Activated T-cell treated with anti-CD3 and anti-CD28 coated beads, Interleukin-2, amount 50 U/mL, for 24 hours (primary cell): ENCODE data around the gene MAP4K2.

ENCODE experiments used
- DNase-seq: peaks from one replicate; pipeline ENCODE4 v3.0.0-alpha.2; 2020
- H3K27ac Mint-ChIP-seq: 2 replicates; pipeline ENCODE4 v1.8.0; 2020; ENCODE audit warnings: mild to moderate bottlenecking, mixed read lengths
- H3K27me3 Mint-ChIP-seq: 2 replicates; pipeline ENCODE4 v1.8.0; 2020; ENCODE audit warnings: mixed read lengths
- H3K36me3 Mint-ChIP-seq: 2 replicates; pipeline ENCODE4 v1.8.0; 2020; ENCODE audit warnings: low read depth, mixed read lengths
- H3K4me1 Mint-ChIP-seq: 2 replicates; pipeline ENCODE4 v1.8.0; 2020; ENCODE audit warnings: low read depth, mixed read lengths
- H3K4me3 Mint-ChIP-seq: 2 replicates; pipeline ENCODE4 v1.8.0; 2020; ENCODE audit warnings: mild to moderate bottlenecking, moderate library complexity, mixed read lengths
- H3K9me3 Mint-ChIP-seq: 2 replicates; pipeline ENCODE4 v1.8.0; 2020; ENCODE audit warnings: mixed read lengths

MAP4K2 gene

GRCh38 chr11:64794526-64794925 lies 8.5 kb downstream of the MAP4K2 start:
- H3K27ac Mint-ChIP-seq, result no peak overlapping the region

GRCh38 chr11:64793271-64794160 lies 9.5 kb downstream of the MAP4K2 start:
- no peak for DNase-seq
- H3K27ac Mint-ChIP-seq, result peak overlapping the region; percentile 77
- no peak overlapping the region for H3K4me3 Mint-ChIP-seq
- H3K36me3 Mint-ChIP-seq, result peaks cover 78% of the 10 kb centered on the region
- H3K27me3 Mint-ChIP-seq, result no peaks in the 10 kb centered on the region
- H3K4me1 Mint-ChIP-seq, result peaks cover 19% of the 10 kb centered on the region
- no peaks in the 10 kb centered on the region for H3K9me3 Mint-ChIP-seq

More at GRCh38 chr11:64794526-64794925, 8.5 kb downstream of the MAP4K2 start:
- Mint-ChIP-seq H3K27me3 (no peaks in the 10 kb centered on the region), H3K36me3 (peaks cover 76% of the 10 kb centered on the region), H3K9me3 (no peaks in the 10 kb centered on the region), H3K4me1 (peaks cover 22% of the 10 kb centered on the region), H3K4me3 (no peak overlapping the region)
- DNase-seq, result no peak

- Mint-ChIP-seq H3K4me1 (peaks cover 23% of the 10 kb centered on the region), H3K9me3 (no peaks in the 10 kb centered on the region), H3K27ac (no peak overlapping the region), H3K27me3 (no peaks in the 10 kb centered on the region), H3K36me3 (peaks cover 75% of the 10 kb centered on the region), H3K4me3 (no peak overlapping the region)
- DNase-seq, result no peak
Measured at GRCh38 chr11:64792482-64792881, 10.5 kb downstream of the MAP4K2 start.

GRCh38 chr11:64791781-64792291 lies 11.2 kb downstream of the MAP4K2 start:
- H3K36me3 Mint-ChIP-seq, result peaks cover 71% of the 10 kb centered on the region
- DNase-seq, result no peak
- H3K27me3 Mint-ChIP-seq, result no peaks in the 10 kb centered on the region
- peaks cover 24% of the 10 kb centered on the region for H3K4me1 Mint-ChIP-seq
- no peaks in the 10 kb centered on the region for H3K9me3 Mint-ChIP-seq
- no peak overlapping the region for H3K27ac Mint-ChIP-seq
- no peak overlapping the region for H3K4me3 Mint-ChIP-seq

GRCh38 chr11:64790205-64791095 lies 12.6 kb downstream of the MAP4K2 start:
- no peak overlapping the region for H3K27ac Mint-ChIP-seq
- H3K4me3 Mint-ChIP-seq, result no peak overlapping the region
- DNase-seq, result no peak
- H3K9me3 Mint-ChIP-seq, result no peaks in the 10 kb centered on the region
- H3K36me3 Mint-ChIP-seq, result peaks cover 59% of the 10 kb centered on the region
- peaks cover 20% of the 10 kb centered on the region for H3K4me1 Mint-ChIP-seq
- no peaks in the 10 kb centered on the region for H3K27me3 Mint-ChIP-seq

- DNase-seq, result no peak
- Mint-ChIP-seq H3K27ac (no peak overlapping the region), H3K4me1 (peaks cover 19% of the 10 kb centered on the region), H3K9me3 (no peaks in the 10 kb centered on the region), H3K27me3 (no peaks in the 10 kb centered on the region), H3K36me3 (peaks cover 56% of the 10 kb centered on the region), H3K4me3 (no peak overlapping the region)
Measured at GRCh38 chr11:64789331-64790204, 13.4 kb downstream of the MAP4K2 start.

GRCh38 chr11:64788321-64789215 lies 14.4 kb downstream of the MAP4K2 start:
- peaks cover 10% of the 10 kb centered on the region for H3K4me1 Mint-ChIP-seq
- no peaks in the 10 kb centered on the region for H3K9me3 Mint-ChIP-seq
- H3K36me3 Mint-ChIP-seq, result peaks cover 48% of the 10 kb centered on the region
- DNase-seq, result no peak
- H3K27me3 Mint-ChIP-seq, result no peaks in the 10 kb centered on the region
- H3K4me3 Mint-ChIP-seq, result no peak overlapping the region
- H3K27ac Mint-ChIP-seq, result no peak overlapping the region

- peak; percentile 73 for DNase-seq
- Mint-ChIP-seq H3K27me3 (no peaks in the 10 kb centered on the region), H3K27ac (peak overlapping the region; percentile 47), H3K4me3 (no peak overlapping the region), H3K4me1 (peaks cover 8% of the 10 kb centered on the region), H3K36me3 (peaks cover 45% of the 10 kb centered on the region), H3K9me3 (no peaks in the 10 kb centered on the region)
Measured at GRCh38 chr11:64787526-64788320, 15.3 kb downstream of the MAP4K2 start.

GRCh38 chr11:64786308-64786707 lies 16.7 kb downstream of the MAP4K2 start:
- H3K27ac Mint-ChIP-seq, result no peak overlapping the region
- no peak for DNase-seq

GRCh38 chr11:64784813-64785581 lies 18.0 kb downstream of the MAP4K2 start:
- Mint-ChIP-seq H3K4me3 (no peak overlapping the region), H3K27ac (peak overlapping the region; percentile 11), H3K36me3 (peaks cover 45% of the 10 kb centered on the region), H3K9me3 (no peaks in the 10 kb centered on the region), H3K27me3 (no peaks in the 10 kb centered on the region), H3K4me1 (peaks cover 19% of the 10 kb centered on the region)
- no peak for DNase-seq

More at GRCh38 chr11:64786308-64786707, 16.7 kb downstream of the MAP4K2 start:
- Mint-ChIP-seq H3K4me1 (peaks cover 9% of the 10 kb centered on the region), H3K27me3 (no peaks in the 10 kb centered on the region), H3K4me3 (no peak overlapping the region), H3K36me3 (peaks cover 42% of the 10 kb centered on the region), H3K9me3 (no peaks in the 10 kb centered on the region)

- peak; percentile 97 for DNase-seq
- H3K36me3 Mint-ChIP-seq, result peaks cover 68% of the 10 kb centered on the region
- peak within 1 kb of the TSS; percentile 98 for H3K27ac Mint-ChIP-seq
- no peaks in the 10 kb centered on the region for H3K27me3 Mint-ChIP-seq
- peaks cover 54% of the 10 kb centered on the region for H3K4me1 Mint-ChIP-seq
- H3K4me3 Mint-ChIP-seq, result peak within 1 kb of the TSS; percentile 88
- no peaks in the 10 kb centered on the region for H3K9me3 Mint-ChIP-seq
Measured at GRCh38 chr11:64778473-64779298, 24.3 kb downstream of the MAP4K2 start, which contains the start of gene SF1. Gene SF1, minus strand, starts transcription at chr11:64778542. Its CDS starts 150 bp downstream, at chr11:64778392.
